Superior temporal gyrus (tissue), 1 donor: ENCODE results near the gene ABHD15.

Experiments used
- DNase-seq: peaks from one replicate; pipeline ENCODE4 v3.0.0-alpha.2; 2016; ENCODE audit errors: extremely low spot score

The ABHD15 gene

DNA sequence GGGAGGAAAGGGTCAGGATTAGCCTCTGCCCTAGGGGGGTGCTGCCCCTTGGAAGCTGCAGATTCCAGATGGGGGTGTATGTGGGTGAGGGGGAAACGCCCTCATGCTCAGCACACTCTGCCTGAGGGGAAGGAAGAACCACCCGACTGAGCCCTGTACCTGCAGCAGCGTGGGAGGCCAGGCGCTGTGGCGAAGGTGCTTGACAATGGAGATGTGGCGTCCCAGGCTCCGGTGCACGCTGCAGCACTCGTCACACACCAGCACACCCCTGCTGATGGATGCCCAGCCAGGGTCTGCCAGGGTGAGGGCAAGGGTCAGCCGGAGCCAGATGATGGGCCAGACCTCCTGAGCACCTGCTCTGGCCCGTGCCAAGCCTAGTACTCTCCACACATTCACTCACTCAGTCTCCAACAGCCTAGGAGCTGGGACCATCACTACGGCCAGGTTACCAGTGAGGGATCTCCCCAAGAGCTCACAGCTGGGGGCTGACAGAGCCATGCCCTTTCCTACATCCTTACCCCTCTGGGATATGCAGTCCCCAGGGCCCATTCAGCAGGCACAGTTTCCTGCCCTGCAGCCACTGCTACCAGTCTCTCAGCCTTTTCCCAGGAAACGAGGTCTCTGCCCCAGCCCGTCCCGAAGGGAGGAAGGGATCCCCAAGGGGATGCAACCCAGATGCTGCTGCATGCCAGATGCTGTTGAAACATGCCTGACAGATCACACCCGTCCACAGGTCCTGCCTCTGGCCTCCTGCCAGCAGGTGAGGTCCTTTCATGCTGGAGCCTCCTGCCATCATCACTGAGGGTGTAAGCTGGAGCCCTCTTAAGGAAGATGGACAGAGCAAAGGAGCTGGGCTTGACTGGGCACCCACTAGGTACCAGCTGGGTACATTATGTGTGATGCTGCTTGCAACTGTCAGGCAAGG is 16.7 kb upstream of the ABHD15 start:
- no peak for DNase-seq

DNA sequence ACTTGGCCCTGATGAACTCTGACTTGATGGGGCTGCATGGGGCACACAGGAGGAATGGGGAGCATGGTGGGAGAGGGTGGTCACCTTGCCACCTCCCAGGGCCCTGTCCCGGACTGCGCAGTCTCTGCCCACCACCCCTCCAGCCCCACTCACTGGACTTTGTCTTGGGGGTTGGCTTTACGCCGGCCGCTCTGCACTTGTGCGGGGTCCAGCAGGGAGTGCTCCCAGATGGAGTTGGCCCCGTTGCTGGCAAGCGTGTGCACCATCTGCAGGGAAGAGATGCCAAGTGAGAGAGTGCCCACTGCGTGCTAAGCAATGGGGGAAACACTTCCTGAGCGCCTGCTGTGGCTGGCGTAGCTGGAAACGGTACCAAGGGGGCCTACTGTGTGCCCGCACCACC is 15.9 kb upstream of the ABHD15 start:
- peak; percentile 91 for DNase-seq

DNA sequence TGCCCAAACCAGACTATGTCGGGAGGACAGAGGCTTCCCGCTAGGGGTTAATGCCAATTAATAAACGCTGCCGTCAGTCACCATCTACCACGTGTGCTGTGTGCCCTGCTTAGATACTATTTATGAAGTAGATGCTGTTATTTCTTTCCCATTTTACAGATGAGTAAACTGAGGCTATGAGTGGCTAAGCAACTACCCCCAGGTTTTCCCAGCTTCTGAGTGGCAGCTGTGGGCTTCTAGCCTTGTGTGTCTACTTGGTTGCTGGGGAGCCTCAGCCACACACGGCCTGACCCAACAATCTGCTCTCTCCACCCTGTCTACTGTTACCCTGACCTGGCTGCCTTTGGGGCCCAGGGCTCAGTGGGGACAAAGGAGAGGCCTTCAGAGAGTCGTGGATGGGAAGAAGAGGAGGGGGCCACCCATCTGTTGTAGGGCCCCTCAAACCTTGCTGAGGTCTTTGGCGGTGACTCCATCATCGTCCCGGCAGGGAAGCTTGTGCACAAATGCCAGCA is 15.5 kb upstream of the ABHD15 start:
- no peak for DNase-seq

DNA sequence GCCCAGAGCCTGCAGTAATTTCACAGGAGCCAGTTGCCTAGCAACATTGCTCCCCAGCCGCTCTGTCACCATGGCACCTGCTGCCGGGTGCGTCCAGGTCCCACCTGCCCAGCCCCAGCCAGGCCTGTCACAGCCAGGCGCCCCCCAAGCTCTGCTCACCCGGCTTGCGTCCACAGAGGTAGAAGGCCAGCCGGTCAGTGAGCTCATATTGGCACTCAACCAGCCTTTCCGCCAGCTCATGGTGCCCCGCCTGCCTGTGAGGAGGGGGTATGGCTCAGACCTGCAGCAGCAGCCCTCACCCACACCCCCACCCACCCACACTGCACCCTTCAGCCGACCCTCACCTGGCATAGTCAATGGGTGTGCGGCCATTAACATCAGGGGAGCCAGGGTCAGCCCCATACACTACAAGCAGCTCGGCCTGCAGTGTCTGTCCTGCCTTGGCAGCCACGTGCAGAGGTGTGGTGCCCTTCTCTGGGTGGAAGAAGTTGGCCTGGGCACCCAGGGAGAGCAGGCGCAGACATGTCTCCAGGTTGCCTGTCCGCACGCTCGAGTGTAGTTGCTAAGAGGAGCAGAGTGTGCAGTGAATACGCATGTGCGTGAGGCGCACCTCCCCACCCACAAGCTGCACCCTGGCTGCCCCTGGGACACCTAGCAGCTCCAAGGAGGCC is 14.9 kb upstream of the ABHD15 start:
- no peak for DNase-seq

DNA sequence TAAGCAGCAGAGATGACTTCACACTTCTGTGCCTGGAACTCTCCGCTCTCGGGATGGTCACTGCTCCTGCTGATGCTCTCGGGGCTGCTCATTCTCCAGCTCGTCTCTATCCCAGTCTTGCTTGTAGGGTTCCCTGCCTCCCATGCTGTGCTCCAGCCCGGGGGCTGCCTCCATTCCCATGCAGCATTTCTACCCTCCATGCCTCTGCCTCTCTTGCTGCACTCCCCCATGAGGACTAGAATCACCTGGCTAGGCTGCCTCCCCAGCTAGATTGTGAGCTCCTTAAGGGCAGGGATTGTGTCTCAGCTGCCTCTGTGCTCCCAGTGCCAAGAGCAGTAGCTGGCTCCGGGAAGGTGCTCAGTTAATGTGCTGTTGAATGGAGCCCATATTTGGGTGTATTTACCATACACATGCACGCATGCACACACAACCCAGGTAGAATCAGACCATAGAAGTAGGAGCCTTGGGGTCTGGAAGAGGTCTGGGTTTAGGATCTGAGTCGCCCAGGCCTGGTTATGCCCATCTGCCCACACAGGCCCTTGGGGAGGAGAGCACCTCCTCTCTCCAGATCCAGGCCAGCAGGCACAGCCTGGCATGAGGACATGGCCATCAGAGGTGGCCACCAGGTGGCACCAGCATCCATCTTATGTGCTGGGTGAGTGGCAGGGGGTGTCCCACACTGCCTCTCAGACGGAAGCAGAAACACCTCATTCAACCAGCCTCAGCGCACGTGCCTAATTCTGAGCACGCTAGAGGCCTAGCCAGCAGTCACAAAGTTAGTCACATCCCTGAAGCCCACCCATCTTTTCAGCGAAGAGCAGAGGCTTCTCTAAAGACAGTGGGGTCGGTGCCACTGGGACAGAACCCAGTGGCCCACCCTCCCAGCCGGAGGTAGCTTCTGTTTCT is 13.3 kb upstream of the ABHD15 start:
- DNase-seq, result peak; percentile 97

DNA sequence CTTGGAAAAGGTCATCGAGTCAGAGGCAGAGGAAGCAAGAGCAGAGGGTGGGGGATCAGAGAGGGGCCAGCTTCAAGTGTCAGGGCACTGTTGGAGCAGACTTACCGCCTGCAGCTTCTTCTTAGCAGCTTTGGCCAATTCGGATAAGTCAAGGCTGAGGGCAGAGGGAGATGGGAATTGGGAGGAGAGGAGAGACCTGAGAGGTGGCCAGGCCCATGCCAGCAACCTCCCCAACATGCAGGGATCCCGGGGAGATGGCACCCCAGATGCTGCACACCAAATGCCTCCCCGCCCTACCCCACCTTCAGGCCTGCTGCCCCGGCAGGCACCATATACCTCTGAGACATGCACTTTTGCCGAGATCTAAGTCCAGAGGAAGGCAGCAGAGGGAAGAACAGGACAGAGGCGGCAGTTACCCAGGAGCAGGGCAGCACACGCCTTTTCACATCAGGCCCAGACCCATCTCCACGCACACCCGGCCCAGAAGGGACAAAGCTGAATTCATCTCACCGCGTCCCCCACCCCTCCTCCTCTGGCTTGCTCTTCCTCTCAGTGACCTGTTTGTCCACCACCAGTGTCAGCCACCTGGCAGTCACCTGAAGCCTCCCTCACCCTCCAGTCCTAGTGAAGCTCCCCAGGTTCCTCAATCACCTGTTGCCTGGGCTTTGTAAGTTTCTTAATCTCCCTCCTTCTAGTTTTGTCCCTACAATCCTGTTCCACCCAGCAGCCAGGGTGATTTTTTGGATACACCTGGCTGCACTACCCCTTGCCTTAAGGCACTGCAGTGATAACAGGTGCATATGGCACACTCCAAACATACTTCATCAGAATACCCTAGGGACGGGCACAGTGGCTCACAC is 12.0 kb upstream of the ABHD15 start:
- DNase-seq, result no peak

DNA sequence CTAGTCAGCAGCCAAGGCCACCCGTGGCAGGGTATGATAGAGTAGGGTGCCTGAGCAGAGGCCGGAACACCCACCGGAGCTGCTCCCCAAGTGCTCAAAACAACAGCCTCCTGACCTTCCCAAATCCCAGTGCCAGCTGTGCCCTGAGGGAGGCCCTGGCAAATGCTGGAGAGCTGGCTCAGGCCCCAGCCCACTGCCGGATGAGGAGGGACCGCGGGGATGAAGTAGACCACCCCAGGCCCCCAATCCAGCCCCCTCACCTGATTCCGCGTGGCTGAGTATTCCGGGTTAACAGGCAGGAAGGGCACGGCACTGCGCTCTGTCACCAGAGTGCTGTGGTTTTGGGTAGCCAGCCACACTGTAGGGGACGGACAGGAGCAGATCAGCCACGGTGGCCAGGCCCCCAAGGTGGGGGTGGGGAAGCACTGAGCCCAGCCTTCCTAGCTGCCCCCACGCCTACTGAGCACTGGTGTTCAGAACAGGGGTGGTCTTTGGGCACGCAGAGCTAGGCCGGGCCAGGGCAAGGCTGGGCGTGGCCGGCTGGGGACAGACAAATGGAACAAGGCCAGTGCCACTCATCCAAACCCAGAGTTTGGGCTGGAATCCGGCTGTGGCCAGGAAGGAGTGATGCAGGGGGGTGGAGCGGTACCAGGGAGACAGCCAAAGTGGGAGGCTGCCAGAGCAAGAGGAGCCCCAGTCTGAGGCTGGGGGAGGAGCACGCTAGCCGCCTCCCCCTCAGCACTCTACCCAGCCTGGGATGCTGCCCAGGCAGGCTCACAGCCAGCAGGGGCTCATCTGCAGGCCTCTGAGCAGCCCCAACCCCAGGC is 10.8 kb upstream of the ABHD15 start:
- DNase-seq, result peak; percentile 69

DNA sequence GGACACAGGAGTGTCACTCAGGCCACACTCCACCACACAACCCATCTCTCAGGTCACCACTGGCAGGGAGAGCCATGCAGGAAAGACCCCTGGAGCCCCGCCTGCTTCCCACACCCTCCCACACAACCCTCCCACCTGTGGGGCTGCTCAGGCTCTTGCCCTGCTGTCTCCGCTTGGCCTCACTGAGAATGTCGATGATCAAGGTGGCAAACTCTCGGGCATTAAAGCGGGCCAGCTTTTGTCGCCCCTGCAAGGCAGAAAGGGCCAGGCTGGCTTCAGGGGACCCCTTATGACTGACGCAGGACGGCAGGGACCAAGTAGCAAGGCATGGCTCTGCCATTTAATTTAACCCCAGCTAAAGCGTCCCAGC is 10.1 kb upstream of the ABHD15 start:
- DNase-seq, result no peak

DNA sequence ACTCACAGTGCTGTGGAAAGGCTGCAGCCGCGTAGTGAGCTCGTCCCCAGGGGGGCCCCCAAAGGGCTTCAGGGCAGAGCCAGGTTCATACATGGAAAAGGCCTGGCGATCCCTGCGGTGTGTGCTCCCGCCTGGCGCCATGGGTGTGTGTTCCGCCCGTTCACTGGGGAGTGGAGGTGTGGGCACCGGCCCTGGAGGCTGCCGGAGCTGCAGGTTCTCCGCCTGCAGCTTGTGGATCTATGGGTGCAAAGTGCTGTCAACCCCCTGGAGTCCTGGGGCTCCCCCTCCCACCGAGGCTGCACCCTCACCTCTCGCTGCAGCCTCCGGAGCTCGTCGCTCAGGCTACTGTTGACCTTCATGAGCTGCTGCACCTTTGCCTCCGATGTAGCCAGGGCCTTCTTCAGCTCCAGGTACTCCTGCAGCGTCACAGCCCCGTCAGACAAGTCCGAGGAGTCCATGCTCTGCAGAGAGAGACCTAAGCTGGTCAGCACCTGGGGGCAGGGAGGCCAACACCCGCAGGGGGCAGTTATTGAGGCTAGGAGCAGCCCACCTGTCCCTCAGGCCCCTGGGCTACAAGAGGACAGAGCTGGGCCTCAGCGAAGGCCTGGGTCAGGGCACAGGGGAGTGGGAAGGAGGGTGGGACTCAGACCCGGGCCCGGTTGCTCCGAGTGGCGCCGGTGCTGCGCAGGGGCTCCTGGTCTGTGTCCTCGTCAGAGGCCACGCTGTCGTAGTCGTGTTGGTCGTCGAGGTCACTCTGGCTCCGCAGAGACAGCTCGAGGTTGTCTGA is 9.6 kb upstream of the ABHD15 start:
- DNase-seq, result no peak

DNA sequence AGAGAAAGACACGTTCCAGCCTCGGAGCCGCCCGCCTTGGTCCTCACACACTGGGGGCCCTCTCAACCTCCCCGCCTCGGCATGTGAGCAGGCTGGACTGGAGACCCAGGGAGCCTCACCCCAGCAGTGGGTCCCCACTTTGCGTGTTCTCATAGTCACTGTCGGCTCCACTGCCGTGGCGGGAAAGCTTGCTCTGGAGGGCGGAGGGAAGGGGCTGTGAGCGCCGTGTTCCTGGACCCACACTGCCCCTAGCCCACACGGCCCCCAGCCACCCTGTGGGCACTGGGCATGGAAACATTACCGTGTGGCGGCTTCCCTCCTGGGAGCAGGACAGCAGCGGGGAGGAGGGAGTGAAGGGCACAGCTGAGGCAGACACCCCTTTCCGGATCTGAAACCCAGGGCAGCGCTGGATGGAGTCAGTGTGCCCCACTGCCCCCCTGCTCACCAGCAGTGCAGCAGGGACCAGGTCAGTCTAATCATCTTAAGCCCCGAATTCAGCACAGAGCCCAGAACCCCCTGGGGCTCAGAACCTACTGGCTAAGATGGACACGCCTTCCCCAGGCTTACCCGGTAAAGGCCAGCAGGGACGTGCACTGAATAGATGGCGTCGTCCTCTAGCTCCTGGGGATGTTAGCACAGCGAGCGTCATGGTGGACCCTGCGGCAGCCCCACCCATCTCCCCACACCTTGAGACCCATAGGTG is 8.8 kb upstream of the ABHD15 start:
- peak; percentile 2 for DNase-seq

DNA sequence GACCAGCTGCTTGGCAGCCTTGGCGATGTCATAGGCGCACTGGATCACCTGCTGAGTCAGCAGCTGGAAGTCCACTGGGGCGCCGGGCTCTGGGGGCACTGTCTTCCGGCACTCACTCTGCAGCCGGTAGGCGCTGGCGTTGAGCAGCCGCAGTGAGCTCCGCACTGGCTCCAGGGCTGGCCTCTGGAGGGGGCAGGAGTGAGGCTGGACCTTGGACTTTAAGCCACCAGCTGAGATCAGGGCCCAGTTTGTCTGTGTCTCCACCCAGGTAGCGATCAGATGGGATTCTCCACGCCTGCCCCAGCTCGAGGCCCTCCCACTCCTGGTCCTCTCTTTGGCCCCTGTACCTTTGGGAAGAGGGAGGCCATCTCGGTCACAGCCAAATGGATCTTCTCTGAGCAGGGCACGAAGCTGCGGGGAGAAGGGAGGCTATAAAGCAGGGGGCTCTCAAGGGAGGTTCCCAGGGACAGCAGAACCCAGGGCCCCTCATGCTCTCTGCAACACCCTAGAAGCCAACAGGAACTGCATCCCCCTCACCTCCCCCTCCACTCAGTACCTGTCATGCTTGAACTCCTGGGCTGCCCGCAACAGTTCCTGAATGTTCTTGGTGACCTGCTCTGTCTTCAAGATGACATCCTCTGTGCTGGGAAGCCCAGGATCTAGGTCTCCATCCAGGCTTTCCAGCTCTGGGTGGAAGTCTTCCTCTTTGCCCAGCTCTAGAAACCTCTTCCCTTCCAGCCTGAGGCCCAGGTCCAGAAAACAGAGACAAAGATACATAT is 8.1 kb upstream of the ABHD15 start:
- peak; percentile 5 for DNase-seq

DNA sequence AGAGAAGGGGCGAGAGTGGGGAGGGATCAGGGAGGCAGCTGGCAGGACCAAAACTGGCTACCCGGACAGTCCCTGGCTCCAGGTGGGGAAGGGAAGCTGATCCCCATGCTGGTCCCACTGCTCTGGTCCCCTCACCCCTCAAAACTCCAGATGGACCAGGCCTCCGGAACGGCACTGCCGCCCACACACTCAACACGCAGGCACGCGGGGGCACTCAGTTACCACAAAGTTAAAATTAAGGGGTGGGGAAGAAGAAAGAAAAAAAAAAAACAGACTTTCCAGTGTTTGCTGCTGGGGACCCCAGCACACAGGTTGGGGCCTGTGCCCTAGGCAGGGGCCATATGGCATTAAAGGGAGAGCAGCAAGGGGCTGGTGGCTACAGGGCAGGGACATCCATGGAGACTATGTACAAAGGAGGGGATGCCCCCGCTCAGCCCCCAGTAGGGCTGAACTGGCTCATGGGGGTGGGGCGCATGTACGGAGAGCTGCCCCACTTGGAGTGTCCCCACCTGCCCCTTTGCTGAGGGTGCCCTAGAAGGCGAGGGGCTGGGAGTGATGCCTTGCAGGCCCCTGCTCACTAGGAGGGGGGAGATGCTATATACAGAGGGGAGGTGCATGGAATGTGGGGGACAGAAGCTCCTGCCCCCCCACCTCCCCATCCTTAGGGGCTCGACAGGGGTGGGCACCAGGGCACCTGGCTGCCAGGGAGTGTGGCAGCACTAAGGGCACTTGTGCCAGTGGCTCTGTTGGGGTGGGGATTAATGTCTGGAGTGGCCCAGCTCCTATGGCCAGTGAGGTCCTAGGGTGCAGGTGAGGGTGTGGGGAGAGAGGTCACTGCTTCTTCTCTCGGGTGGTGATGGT is 7.3 kb upstream of the ABHD15 start:
- peak; percentile 6 for DNase-seq

DNA sequence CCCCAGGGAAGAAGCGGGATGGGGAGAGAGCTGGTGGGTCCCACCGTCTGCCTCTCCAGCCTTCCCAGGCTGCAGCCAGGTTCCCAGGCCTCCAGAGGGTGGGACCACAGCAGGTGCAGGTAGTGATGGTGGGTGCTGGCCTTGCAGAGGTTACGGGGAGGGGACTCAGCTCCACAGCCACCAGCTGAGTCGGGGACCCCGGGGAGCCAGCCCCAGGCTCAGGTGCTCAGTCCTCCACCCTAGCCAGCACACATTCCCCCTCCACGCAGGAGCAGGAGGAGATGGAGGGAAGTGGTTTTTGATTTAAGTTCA is 6.7 kb upstream of the ABHD15 start:
- DNase-seq, result no peak

DNA sequence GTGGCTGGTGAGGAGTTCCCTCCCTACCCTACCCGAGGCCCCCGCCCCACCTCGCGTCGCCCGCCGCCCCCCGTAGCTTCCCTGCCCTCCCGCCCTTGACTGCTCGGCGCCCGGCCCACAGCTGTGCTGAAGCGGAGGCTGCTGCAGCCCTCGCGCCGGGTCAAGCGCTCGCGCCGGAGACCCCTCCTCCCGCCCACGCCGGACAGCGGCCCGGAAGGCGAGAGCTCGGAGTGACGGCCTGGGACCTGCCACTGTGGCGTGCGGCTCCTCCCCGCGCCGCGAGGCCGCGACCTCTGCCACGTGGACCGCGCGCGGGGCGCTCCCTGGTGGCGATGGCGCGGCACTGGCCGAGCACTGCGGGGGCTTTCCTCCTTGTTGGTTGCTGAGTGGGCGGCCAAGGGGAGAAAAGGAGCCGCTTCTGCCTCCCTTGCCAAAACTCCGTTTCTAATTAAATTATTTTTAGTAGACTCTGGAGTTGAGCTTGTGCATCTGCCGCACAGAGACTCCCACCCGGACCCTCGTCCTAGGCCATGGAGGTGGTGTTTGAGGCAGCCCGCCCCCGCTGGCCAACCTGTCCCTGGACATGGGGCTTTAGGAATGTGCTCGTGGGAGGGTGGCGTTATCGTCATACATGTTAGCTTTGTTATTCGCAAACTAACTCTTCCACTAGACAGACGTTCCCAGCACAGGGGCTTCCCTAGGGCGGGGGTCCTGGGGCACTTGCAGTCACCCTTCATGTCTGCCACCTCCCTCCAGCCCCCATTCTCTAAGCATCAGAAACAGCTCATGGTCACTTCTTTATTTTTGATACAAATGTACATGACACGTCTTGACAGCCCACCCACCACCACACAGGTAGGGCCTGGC is 6.1 kb upstream of the ABHD15 start:
- DNase-seq, result no peak

DNA sequence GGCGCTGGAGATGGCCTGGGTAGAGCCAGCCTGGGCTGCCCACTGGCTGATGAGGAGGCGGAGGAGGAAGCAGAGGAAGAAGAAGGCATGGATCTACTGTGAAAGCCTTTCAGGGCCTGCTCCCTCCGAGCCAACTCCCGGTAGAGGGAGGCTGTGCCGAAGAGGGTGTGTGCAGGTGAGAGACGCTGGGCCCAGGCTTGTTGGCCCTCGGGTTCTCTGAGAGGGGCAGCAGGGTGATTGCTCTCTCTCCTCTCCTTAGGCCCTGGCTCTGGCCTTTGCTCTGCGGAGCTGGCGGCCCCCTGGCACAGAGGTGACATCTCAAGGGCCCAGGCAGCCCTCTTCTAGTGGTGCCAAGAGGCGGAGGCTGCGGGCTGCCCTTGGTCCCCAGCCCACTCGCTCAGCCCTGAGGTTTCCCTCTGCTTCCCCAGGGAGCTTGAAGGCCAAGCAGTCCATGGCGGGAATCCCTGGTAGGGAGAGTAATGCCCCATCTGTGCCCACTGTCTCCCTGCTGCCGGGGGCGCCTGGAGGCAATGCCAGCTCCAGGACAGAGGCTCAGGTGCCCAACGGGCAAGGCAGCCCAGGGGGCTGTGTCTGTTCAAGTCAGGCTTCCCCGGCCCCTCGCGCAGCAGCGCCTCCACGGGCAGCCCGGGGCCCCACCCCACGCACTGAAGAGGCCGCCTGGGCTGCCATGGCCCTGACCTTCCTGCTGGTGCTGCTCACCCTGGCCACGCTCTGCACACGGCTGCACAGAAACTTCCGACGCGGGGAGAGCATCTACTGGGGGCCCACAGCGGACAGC is 5.2 kb upstream of the ABHD15 start:
- DNase-seq, result no peak
